Measurements from ENCODE around the gene GOLGA3.
"Not testable (repeated sequence)": the region's sequence is repeated elsewhere in the genome, so short reads cannot be mapped to it uniquely, and the experiment has no call there.

DNA sequence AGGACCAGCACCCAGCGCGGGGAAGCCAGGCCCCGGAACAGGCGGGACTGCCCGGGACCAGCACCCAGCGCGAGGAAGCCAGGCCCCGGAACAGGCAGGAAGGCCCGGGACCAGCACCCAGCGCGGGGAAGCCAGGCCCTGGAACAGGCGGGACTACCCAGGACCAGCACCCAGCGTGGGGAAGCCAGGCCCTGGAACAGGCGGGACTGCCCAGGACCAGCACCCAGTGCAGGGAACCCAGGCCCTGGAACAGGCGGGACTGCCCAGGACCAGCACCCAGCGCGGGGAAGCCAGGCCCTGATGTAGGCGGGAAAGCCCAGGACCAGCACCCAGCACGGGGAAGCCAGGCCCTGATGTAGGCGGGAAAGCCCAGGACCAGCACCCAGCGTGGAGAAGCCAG is 46.0 kb upstream of the GOLGA3 start:
- TF ChIP-seq, protein P1, sequence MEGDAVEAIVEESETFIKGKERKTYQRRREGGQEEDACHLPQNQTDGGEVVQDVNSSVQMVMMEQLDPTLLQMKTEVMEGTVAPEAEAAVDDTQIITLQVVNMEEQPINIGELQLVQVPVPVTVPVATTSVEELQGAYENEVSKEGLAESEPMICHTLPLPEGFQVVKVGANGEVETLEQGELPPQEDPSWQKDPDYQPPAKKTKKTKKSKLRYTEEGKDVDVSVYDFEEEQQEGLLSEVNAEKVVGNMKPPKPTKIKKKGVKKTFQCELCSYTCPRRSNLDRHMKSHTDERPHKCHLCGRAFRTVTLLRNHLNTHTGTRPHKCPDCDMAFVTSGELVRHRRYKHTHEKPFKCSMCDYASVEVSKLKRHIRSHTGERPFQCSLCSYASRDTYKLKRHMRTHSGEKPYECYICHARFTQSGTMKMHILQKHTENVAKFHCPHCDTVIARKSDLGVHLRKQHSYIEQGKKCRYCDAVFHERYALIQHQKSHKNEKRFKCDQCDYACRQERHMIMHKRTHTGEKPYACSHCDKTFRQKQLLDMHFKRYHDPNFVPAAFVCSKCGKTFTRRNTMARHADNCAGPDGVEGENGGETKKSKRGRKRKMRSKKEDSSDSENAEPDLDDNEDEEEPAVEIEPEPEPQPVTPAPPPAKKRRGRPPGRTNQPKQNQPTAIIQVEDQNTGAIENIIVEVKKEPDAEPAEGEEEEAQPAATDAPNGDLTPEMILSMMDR (IDR thresholded peaks at IDR 0.05), result not testable (repeated sequence)
- TF ChIP-seq POLR2AphosphoS5, POLR2A (IDR thresholded peaks at IDR 0.05): not testable (repeated sequence)
